Nucleus accumbens (tissue), 56 donors: ENCODE data around the gene RAET1G.
"Not testable (repeated sequence)": the region's sequence is repeated elsewhere in the genome, so short reads cannot be mapped to it uniquely, and the experiment has no call there.

Source experiments
- DNase-seq, 56 donors: peaks; one replicate each; lab custom pipeline; 2025; lab: John Stamatoyannopoulos, UW

RAET1G gene

DNA sequence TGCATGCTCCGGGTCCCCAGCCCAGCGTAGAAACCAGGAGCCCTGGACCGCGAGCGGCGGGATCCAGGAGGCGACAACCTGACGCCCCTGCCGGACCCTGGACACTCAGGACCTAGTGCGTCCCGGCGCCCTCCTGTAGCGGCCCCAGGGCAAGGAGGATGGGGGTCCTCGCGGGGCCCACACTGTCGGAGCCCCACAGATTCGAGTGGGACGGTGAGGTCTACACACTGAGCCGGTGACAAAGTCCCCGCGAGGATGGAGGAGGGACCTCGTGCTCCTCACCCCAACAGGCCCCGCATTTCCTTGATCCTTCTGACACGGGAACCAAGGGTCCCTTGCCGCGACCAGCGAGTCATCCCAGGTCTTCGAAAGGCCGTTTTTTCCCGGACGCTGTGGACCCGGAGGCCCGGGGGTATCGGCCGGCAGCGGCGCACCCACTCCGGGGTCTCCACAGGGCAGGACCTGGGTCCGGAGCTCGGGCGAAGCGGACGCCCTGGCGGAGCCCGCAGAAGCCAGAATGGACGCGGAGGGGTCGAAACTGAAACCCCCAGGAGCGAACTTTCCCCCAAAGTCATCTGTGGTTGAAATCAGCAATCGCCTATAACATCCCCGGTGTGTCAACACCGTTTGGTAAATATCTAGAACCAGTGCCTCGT, 31.5 kb upstream of the RAET1G start:
- DNase-seq = not testable (repeated sequence)

DNA sequence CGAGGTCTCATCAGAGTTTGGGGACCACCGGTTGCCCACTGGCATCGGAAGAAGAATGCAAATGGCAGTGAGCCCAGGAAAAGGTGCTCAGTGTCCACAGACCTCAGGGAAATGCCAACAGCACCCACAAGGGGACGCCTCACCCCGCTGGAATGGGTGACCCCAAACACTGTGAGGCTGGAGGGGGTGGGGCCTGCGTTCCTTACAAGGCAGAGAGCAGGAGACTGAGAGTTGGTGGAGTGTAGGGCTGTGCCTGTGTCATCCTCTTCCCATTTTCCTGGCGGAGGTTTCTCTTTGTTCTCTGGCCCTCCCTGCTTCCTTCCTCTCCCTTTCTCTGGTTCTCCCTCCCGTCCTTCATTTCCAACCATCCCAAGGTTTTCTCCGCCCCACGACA, 31.0 kb upstream of the RAET1G start:
- DNase-seq = not testable (repeated sequence)

DNA sequence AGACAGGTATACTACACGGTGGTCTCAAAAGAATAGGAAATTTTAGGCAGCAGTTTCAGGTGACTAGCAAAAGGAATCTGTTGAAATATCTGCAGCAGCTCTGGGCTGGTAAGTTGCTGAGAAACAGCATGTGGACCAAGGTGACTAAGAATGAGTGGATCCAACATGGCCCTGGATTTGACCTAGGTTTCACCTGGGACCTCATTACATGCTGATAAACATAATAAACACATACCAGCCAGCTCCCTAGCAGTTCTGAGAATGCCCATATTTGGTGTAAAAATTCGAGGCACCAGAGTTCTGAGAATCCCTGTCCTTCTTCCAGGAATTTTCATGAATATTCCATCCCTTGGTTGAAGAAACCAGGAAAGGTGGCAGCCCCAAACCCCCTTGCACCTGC, 30.5 kb upstream of the RAET1G start:
- DNase-seq = not testable (repeated sequence)

DNA sequence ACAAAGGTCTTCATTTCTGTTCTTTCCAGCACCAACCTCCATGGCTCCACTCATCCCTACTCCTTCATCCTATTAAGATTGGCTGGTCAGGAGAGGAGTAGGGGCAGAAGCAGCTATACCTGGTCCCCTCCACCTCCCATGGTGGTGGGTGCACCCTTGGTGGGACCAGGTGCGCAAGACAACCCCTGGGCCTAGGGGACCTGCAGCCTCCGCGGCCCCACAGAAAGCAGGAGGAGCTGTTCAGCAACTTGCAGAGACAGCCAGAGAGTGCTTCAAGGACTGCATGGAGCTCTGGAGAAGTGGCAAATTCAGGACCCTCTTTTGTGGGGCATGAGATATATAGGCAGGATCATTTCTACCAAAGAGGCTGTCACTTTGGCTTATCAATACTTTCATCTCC, 28.7 kb upstream of the RAET1G start:
- DNase-seq = no peak

DNA sequence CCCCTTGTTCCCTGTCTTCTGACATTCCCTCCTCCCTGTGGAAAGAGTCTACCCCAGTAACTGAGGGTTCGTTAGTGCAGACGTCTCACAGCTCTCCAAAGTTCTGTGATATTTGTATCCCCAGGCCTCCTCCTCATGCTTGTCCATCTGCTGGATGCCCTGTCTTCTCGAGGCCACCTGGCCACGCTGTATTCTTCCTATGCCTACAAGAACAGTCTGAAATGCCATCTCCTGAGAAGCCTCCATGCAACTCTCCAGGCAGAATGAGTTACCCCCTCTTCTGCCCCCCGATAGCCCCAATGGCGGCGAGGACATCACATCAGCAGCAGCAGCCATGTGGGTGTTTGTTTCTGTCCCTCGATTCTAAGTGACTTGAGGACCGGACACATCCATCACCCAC, 28.2 kb upstream of the RAET1G start:
- DNase-seq = no peak

DNA sequence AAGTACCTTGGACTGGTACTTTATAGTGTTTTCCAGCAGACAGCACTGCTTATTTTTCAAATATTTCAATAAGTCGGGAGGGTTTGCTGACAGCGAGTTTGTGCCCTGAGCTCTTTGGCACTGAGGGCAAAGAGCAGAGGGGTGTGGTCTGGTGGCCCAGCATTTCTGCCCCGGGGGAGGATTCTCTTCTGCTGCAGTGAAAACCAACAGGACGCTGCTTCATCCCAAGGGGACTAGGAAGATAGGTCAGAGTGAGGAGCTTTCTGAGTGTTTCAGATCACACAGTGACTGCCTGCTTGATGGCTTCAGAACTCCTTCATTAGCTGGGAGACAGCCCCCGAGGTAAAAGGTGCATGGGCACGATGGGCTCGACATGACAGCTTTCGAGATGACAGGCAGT, 27.5 kb upstream of the RAET1G start:
- no peak for DNase-seq

DNA sequence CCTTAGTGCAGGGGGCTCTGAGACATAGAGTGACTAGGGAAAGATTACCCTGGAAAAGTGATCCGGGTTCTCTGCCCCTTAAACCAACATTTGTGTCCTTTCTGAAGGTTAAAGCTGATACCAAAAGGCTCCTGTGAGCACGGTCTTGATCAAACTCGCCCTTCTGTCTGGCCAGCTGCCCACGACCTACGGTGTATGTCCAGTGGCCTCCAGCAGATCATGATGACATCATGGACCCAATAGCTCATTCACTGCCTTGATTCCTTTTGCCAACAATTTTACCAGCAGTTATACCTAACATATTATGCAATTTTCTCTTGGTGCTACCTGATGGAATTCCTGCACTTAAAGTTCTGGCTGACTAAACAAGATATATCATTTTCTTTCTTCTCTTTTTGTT, 25.7 kb upstream of the RAET1G start:
- no peak for DNase-seq

DNA sequence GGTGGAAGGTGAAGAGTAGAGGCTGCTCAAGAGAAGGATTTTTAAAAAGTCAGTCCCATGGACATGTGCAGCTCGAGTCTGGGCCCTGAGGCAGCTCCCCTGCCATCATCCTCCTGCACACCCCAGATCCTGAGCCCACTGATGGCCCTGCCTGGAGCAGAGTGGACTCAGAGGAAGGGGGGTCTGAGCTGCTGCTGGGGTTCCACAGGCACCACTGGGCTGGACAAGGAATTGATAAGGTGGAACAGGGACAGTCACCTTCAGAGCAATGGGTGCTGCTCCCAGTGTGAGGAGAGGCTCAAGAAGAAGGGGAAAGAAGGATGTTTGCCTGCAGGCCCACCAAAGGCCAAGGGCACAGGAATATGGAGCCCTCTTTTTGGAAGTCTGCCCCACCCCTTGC, 25.1 kb upstream of the RAET1G start:
- DNase-seq = no peak

DNA sequence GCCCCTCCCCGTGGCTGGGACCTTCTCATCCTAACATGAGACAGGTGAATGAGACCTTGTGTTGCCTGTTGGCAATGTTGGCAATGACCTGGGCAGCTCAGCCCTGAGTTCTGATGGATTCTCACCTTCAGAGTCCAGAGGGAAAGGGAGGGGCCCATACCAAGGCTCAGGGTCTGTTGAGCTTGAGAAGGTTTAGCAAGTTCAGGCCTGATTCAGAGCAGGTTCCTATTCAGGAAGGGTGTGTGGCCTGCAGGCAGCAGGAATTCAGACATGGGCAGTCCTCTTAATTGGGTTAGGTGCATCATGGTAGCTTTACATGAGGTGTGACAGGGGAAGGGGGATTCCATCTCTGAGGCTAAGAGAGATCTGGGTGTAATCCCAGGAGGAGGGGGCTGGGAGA, 24.6 kb upstream of the RAET1G start:
- not testable (repeated sequence) for DNase-seq

DNA sequence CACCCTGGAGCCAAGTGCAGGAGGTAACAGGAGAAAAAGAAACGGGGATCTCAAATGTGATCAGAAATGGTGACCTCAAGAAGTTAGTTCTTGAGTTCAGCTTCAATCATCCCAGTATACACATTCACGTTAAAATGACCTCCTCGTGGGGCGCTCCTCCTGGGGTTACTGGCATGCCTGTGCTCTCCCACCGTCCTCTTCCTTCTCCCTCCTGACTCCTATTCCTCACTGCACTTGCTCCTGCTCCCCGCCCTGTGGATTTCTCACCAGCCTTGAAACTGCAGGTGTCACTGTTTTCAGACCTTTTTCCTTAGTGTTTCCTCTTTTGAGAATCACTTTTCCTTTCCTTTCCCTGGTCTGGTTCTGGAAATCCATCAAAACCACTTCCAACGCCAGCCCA, 23.7 kb upstream of the RAET1G start:
- not testable (repeated sequence) for DNase-seq

DNA sequence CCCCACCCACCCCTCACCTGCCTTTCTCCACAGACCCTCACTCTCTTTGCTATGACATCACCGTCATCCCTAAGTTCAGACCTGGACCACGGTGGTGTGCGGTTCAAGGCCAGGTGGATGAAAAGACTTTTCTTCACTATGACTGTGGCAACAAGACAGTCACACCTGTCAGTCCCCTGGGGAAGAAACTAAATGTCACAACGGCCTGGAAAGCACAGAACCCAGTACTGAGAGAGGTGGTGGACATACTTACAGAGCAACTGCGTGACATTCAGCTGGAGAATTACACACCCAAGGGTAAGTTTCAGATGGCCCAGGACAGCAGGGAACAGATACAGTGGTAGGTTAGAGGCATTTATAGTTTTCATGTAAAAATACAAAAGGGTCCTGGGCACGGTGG, 22.4 kb upstream of the RAET1G start:
- not testable (repeated sequence) for DNase-seq

DNA sequence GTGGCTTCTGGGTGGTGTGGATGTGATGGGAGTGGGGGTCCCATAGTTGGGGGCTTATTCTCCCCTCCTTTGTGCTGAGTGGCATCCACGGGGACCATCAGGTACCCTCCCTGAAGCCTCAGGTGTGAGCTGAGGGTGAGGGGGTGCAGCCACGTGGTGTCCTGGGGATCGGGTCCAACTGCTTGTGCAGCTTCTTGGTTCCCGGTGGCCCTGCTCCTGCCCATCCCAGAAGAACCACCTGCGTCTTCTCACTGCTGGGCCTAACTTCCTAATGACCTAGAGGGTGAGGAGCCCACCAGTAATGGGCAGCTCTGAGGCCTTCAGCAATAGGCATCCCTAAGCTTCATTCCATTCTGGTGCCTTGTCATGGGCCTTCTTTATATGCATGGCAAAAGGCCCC, 20.4 kb upstream of the RAET1G start:
- not testable (repeated sequence) for DNase-seq

DNA sequence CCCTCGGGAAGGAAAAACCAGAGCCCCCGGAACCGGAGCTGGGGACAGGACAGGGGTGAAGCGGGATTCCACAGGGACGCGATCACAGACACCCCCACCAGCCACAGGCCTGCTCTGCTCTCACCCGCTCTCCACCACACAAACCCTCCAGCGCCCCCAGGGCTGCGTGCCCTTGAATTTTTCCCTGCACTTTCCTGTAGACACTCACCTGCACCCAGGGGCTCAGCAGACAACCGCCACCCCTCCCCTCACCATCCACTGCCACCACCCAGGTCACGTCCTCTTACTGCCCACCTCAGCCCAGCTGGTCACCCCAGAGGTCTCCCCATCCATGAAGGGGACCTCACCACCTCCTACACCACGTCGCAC, 19.5 kb upstream of the RAET1G start:
- DNase-seq = no peak

DNA sequence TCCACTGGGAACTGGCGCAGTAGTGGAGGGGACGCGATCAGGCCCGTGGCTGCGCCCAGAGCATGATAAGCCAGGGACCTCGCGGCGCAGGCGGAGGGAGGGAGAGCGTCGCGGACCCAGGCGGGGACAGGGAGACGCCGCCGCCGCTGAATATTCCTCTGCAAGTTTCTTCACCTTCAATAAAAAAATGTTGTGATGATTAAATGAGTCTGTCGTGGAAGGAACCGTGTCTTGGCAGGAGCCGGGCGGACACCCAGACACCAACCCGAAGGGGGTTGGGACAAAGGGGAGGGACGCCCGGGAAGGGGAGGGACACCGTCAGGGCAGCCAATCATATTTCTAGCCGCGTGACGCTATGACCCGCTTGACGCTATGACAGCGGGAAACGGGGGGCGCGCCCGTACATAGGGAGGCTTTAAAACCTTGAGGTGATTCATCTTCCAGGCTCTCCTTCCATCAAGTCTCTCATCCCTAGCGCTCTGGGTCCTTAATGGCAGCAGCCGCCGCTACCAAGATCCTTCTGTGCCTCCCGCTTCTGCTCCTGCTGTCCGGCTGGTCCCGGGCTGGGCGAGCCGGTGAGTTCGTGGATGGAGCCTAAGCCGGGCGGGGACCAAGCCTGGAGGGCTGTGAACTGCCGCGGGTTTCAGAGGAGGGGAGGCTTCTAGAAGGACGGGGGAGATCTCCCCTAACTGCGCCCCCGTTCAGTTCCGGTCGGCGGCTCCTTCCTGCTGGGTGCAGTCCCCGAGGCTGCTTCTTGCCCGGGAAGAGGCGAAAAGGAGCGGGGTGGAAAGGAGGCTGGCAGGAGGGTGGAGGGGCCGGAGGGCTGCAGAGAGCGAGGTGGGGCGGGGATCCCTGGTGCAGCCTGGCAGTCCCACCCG, 18.9 kb upstream of the RAET1G start, which contains the start of gene ULBP2:
Gene ULBP2 (plus strand): TSS at position 432 of the 878 bp plus-strand sequence. CDS start 59 bp downstream, at position 491.
- DNase-seq = peak in 53 of 56 donors; percentile 10 to 89 (median 64)

DNA sequence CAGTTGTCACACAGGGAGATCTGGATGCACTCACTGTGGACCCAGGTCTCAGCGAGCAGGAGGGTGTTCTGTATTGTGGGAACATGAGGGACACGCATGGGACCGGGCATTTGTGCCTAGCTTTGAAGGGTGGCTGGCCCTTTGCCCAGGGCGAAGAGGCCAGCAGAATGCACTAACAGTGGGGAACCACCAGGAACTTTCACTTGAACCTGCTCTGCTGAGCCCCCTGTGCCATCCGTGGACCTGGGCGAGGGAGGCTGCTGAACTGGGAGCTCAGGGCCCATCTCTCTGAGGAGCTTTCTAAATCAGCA, 17.7 kb upstream of the RAET1G start:
- no peak for DNase-seq

DNA sequence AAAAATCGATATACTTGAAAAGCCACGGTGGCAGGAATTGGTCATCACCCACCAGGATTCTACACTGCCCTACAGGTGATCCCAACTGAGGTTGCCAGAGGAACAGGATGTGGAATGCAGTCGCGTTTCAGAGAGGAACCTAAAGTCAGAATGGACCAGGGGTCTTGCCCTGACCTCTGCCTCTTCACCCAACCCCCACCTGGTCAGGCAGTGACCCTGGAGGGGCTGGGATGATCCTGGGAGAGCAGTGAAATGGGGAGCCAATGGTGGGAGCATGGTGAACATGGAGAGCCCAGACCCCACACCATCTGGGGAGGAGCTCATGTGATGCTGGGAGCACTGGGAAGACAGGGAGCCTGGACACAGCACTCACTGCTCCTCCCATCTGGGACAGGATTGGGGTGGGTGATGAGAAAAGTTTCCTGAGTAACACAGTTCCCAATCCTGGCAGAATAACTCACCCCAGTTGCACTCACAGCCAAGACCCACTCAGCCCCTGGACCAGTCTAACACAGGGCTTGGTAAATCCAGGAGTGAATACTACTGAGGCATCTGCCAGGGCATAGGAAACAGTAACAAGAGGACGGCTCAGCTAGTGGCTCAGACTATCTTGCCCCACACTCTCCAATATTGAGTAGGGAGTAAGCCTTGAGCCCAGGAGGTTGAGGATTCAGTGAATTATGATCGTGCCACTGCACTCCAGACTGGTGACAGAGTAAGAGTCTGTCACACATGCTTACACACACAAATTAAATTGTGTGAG, 17.2 kb upstream of the RAET1G start:
- DNase-seq = no peak

DNA sequence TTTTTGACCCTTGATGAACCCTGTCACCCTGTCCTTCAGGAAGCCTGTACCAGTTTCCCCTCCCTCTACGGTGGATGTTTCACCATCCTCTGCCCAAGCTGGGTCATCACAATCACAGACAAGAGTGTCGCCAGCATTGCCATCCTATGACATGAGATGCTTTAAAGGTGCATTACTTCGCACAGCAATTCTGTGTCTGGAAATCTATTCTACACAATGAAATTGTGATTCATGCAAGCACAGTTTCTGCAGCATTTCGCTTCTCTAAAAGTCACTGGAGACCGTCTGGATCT, 16.4 kb upstream of the RAET1G start:
- DNase-seq = no peak

DNA sequence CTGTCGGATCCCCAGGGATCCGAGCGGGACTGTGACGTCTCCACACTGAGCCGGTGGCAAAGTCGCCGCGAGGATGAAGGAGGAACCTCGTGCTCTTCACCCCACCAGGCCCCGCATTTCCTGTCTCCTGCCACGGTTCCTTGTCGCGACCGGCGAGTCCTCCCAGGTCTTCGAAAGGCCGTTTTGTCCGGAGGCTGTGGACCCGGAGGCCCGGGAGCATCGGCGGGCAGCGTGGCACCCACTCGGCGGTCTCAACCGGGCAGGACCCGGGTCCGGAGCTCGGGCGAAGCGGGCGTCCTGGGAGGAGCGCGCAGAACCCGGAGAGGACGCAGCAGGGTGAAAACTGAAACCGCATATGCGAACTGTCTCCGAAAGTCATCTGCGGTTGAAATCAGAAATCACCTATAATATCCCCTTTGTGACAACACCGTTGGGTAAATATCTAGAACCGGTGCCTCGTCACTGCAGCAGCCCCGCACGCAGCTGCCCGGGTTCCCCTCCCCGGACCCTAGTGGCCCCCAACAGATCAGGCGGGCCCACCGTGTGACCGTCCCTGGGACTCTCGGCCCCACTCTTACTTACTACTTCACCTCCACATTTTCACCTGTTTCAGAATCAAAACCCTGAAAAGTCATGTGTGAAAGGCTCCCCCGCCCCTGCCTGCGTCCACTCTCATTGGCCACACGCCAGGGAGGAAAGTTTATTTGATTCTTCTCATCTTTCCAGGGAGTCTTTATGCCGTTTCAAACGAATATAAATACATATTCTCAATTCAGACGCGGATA, 15.8 kb upstream of the RAET1G start:
- DNase-seq = no peak

DNA sequence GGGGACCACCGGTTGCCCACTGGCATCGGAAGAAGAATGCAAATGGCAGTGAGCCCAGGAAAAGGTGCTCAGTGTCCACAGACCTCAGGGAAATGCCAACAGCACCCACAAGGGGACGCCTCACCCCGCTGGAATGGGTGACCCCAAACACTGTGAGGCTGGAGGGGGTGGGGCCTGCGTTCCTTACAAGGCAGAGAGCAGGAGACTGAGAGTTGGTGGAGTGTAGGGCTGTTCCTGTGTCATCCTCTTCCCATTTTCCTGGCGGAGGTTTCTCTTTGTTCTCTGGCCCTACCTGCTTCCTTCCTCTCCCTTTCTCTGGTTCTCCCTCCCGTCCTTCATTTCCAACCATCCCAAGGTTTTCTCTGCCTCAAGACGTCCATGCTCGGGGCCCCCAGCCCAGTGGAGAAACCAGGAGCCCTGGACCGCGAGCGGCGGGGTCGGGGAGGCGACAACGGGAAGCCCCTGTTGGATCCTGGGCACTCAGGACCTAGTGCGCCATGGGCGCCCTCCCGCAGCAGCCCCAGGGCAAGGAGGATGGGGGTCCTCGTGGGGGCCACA, 15.2 kb upstream of the RAET1G start:
- DNase-seq = not testable (repeated sequence)

DNA sequence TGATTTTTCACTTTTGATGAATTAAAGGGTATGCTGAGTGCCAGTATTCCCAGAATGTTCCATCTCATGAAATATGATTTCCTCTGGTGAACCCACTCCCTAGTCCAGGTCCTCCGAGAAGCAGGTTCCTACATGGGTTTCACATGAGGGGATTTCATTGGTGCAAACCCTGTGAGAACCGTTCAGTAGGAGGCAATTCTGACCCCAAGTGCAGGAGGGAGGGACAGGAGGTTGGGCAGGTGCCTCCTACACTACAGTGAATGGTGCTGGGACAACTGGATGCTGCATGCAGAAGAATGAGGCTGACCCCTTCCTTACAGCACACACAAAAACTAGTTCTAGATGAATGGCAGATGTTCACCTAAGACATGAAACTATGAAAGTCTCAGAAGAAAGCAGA, 13.8 kb upstream of the RAET1G start:
- no peak for DNase-seq

DNA sequence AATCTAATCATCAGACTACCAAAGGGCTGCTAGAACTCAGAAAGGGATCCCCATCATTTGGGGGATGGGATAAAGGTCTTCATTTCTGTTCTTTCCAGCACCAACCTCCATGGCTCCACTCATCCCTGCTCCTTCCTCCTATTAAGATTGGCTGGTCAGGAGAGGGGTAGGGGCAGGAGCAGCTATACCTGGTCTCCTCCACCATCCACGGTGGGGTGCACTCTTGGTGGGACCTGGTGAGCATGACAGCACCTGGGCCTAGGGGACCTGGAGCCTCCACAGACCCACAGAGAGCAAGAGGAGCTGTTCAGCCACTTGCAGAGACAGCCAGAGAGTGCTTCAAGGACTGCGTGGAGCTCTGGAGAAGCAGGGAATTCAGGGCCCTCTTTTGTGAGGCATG, 12.7 kb upstream of the RAET1G start:
- DNase-seq = no peak
